ENCODE measurements around the gene NFKBIE. TPM values are rescaled to one million over a fixed set of nuclear protein-coding genes. Genes with fewer than 3 reads are reported as not detected.

The NFKBIE gene
- total RNA-seq, 4 donors from 2014 or later: 5.1 to 16.9 (median 13.2) TPM

DNA sequence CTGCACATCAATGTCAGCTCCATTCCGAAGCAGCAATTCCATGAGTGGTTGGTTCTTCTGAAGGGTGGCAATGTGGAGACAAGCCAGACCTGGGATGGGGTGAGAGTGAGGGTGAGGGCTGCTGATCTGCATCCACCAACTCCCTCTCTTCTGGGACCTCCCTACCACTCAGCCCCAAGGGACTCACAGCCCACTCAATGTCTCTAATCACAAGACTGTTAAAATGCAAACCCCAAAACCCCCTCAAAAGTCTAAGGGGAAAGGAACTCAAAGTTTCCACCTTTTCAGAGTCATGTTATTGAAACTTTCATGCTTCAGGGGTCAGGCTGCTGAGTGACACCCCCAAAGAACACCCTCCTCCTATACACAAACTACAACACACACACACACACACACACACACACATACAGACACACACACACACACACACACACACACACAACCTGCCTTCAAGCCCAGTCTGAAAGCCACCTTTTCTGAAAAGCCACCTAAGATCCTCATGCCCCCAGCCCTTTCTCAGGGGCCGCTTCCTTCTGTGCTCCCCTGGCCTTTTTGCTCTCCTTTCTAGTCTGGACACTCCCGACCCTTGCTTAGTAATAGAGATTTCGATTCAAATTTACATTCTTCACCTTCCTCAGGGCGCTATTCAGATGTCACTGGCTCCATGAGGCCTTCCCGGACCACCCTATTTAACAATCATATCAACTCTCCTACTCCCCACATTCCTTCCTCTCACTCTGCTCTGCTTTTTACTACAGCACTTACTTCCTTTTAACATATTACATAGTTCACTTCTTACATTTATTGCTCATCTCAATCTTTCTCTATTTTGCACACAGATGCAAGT, 4.7 kb downstream of the NFKBIE start:
- H3K36me3 ChIP-seq: peaks cover 0 to 4% of the 10 kb centered on the region in 2 donors
- intact Hi-C loops (cut with DNase I): no loop called here
- no peaks in the 10 kb centered on the region for H3K9me3 ChIP-seq
- no peak for DNase-seq
- H3K27me3 ChIP-seq: no peaks in the 10 kb centered on the region
- peaks cover 32 to 43% of the 10 kb centered on the region in 2 donors for H3K4me1 ChIP-seq
- no peak for TF ChIP-seq POLR2A (IDR thresholded peaks at IDR 0.05)
- TF ChIP-seq, protein P1, sequence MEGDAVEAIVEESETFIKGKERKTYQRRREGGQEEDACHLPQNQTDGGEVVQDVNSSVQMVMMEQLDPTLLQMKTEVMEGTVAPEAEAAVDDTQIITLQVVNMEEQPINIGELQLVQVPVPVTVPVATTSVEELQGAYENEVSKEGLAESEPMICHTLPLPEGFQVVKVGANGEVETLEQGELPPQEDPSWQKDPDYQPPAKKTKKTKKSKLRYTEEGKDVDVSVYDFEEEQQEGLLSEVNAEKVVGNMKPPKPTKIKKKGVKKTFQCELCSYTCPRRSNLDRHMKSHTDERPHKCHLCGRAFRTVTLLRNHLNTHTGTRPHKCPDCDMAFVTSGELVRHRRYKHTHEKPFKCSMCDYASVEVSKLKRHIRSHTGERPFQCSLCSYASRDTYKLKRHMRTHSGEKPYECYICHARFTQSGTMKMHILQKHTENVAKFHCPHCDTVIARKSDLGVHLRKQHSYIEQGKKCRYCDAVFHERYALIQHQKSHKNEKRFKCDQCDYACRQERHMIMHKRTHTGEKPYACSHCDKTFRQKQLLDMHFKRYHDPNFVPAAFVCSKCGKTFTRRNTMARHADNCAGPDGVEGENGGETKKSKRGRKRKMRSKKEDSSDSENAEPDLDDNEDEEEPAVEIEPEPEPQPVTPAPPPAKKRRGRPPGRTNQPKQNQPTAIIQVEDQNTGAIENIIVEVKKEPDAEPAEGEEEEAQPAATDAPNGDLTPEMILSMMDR (IDR thresholded peaks at IDR 0.05): no peak
- WGBS, 2 donors: 95% methylated on average over 6 of the region's 6 CpGs
- H3K4me3 ChIP-seq (replicated peaks in 1 of 3): no peak overlapping the region
- no peak overlapping the region for H3K27ac ChIP-seq

- Histone ChIP-seq H3K27me3 (no peaks in the 10 kb centered on the region), H3K9me3 (no peaks in the 10 kb centered on the region), H3K27ac (no peak overlapping the region), H3K4me3 (replicated peaks in 1 of 3) (no peak overlapping the region), H3K4me1 (peaks cover 32 to 43% of the 10 kb centered on the region in 2 donors), H3K36me3 (peaks cover under 1 to 8% of the 10 kb centered on the region in 2 donors)
- intact Hi-C loops (cut with DNase I): no loop called here
- DNase-seq: no peak
- no peak for TF ChIP-seq POLR2A (IDR thresholded peaks at IDR 0.05)
- TF ChIP-seq, protein P1 (IDR thresholded peaks at IDR 0.05): no peak
- WGBS, 2 donors: 92 to 100% methylated on average over 2 to 5 of the region's 8 CpGs
These were observed 5.3 kb downstream of the NFKBIE start for GRCh38 chr6:44260011-44260410.

DNA sequence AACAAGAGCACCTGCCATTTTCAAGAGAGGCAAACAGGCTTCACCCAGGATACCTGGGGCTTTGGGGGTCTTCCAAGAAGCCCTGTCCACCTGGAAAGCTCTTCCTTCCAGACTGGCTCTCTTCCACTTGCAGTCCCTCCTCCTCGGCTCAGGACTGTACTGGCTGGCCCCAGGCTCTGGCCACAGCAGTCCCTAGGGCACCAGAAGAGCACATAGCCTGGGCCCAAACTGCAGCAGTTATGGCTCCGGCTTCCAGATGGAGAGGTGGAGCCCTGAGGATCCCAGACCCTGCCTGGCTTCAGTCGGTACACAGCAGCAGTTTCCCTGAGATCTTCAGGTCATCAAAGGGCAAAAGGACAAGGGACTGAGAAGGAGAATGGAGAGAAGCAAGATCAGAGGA, 6.4 kb downstream of the NFKBIE start:
- Histone ChIP-seq H3K4me1 (peaks cover 21 to 33% of the 10 kb centered on the region in 2 donors), H3K27me3 (no peaks in the 10 kb centered on the region), H3K27ac (no peak overlapping the region), H3K9me3 (no peaks in the 10 kb centered on the region), H3K36me3 (peaks cover 12 to 19% of the 10 kb centered on the region in 2 donors), H3K4me3 (replicated peaks in 1 of 3) (no peak overlapping the region)
- WGBS, 2 donors: 78 to 97% methylated on average over 2 to 3 of the region's 3 CpGs
- TF ChIP-seq POLR2A (IDR thresholded peaks at IDR 0.05): no peak
- TF ChIP-seq, protein P1 (IDR thresholded peaks at IDR 0.05): no peak
- DNase-seq: no peak
- intact Hi-C loops (cut with DNase I): loop anchor here (5.0 kb wide), 1 partner anchor 87 kb away; no protein-coding TSS in a partner anchor

GRCh38 chr6:44258325-44258863, 7.0 kb downstream of the NFKBIE start:
- TF ChIP-seq, protein P1 (IDR thresholded peaks at IDR 0.05): no peak
- TF ChIP-seq POLR2A (IDR thresholded peaks at IDR 0.05): no peak
- Histone ChIP-seq H3K4me1 (peaks cover 15 to 27% of the 10 kb centered on the region in 2 donors), H3K27me3 (no peaks in the 10 kb centered on the region), H3K27ac (peak overlapping the region in 1 of 3 donors; percentile 94), H3K9me3 (no peaks in the 10 kb centered on the region), H3K4me3 (replicated peaks in 1 of 3) (no peak overlapping the region), H3K36me3 (peaks cover 17 to 24% of the 10 kb centered on the region in 2 donors)
- intact Hi-C loops (cut with DNase I): loop anchor here (5.0 kb wide), 1 partner anchor 86 kb away; no protein-coding TSS in a partner anchor
- WGBS, 2 donors: 88 to 90% methylated on average over 9 of the region's 9 CpGs
- no peak for DNase-seq

All from thyroid gland (tissue), 4 donors.